ENCODE results near the gene PRR5L.

The PRR5L gene

GRCh38 chr11:36403661-36404060, 107.6 kb downstream of the PRR5L start:
- no peak for DNase-seq (ENCODE audit: low spot score)
- Histone ChIP-seq H3K27ac (replicated peaks; ENCODE audit: low read length) (no peak overlapping the region), H2AK5ac (ENCODE audit: low read depth, low read length) (no peak overlapping the region), H3K36me3 (replicated peaks in 1 of 2; ENCODE audit: control insufficient read depth in 2 of 2, insufficient read depth in 2 of 2, low read length in 2 of 2) (peaks cover 13 to 99% of the 10 kb centered on the region in 2 donors), H3K9me3 (replicated peaks in 1 of 2; ENCODE audit: control insufficient read depth in 2 of 2, insufficient read depth in 1 of 2, low read depth in 1 of 2, low read length in 2 of 2) (no peaks in the 10 kb centered on the region), H2BK5ac (ENCODE audit: low read length) (no peak overlapping the region), H2BK12ac (ENCODE audit: low read length) (no peak overlapping the region), H4K8ac (ENCODE audit: low read depth, low read length) (no peak overlapping the region), H3K27me3 (ENCODE audit: control insufficient read depth in 3 of 3, insufficient read depth in 3 of 3, low read depth in 1 of 3, low read length in 3 of 3) (no peaks in the 10 kb centered on the region), H3K4me2 (ENCODE audit: insufficient read depth, low read length, poor library complexity, severe bottlenecking) (no peak overlapping the region), H3K23ac (ENCODE audit: low read depth, low read length, poor library complexity) (no peak overlapping the region), H3K9ac (ENCODE audit: low read depth, low read length, poor library complexity) (no peak overlapping the region), H3K4me1 (ENCODE audit: control insufficient read depth in 2 of 2, insufficient read depth in 1 of 2, low read depth in 1 of 2, low read length in 2 of 2) (no peaks in the 10 kb centered on the region), H3K4me3 (ENCODE audit: low read length in 2 of 2) (no peak overlapping the region), H3K14ac (ENCODE audit: low read length) (no peak overlapping the region), H2BK120ac (ENCODE audit: low read depth, low read length) (no peak overlapping the region), H3K79me1 (ENCODE audit: low read depth, low read length) (peaks cover 2% of the 10 kb centered on the region), H2AFZ (ENCODE audit: low read length) (no peak overlapping the region), H2BK15ac (ENCODE audit: low read length) (no peak overlapping the region), H3K4ac (ENCODE audit: low read length) (no peak overlapping the region), H3K18ac (ENCODE audit: low read length) (no peak overlapping the region), H4K91ac (ENCODE audit: low read depth, low read length, poor library complexity) (no peak overlapping the region)
- no CpG with 5 or more reads among the region's 1 CpG for WGBS, 2 donors (ENCODE audit: extremely low coverage in 2 of 2, insufficient read length in 2 of 2, insufficient replicate concordance in 1 of 2)

GRCh38 chr11:36404831-36405230, 108.7 kb downstream of the PRR5L start:
- no peak overlapping the region for H3K4me2 ChIP-seq (ENCODE audit: insufficient read depth, low read length, poor library complexity, severe bottlenecking)
- no peak overlapping the region for H3K18ac ChIP-seq (ENCODE audit: low read length)
- H2BK12ac ChIP-seq (ENCODE audit: low read length): no peak overlapping the region
- H3K14ac ChIP-seq (ENCODE audit: low read length): no peak overlapping the region
- H3K23ac ChIP-seq (ENCODE audit: low read depth, low read length, poor library complexity): no peak overlapping the region
- no peaks in the 10 kb centered on the region for H3K27me3 ChIP-seq (ENCODE audit: control insufficient read depth in 3 of 3, insufficient read depth in 3 of 3, low read depth in 1 of 3, low read length in 3 of 3)
- no peak overlapping the region for H3K9ac ChIP-seq (ENCODE audit: low read depth, low read length, poor library complexity)
- no peak overlapping the region for H3K4me3 ChIP-seq (ENCODE audit: low read length in 2 of 2)
- DNase-seq (ENCODE audit: low spot score): no peak
- no peak overlapping the region for H2AFZ ChIP-seq (ENCODE audit: low read length)
- H3K27ac ChIP-seq (replicated peaks; ENCODE audit: low read length): no peak overlapping the region
- H2BK15ac ChIP-seq (ENCODE audit: low read length): no peak overlapping the region
- H3K36me3 ChIP-seq (replicated peaks in 1 of 2; ENCODE audit: control insufficient read depth in 2 of 2, insufficient read depth in 2 of 2, low read length in 2 of 2): peaks cover 13 to 99% of the 10 kb centered on the region in 2 donors
- peaks cover 2% of the 10 kb centered on the region for H3K79me1 ChIP-seq (ENCODE audit: low read depth, low read length)
- no peaks in the 10 kb centered on the region for H3K4me1 ChIP-seq (ENCODE audit: control insufficient read depth in 2 of 2, insufficient read depth in 1 of 2, low read depth in 1 of 2, low read length in 2 of 2)
- H2BK120ac ChIP-seq (ENCODE audit: low read depth, low read length): no peak overlapping the region
- H2BK5ac ChIP-seq (ENCODE audit: low read length): no peak overlapping the region
- no peak overlapping the region for H2AK5ac ChIP-seq (ENCODE audit: low read depth, low read length)
- no peaks in the 10 kb centered on the region for H3K9me3 ChIP-seq (replicated peaks in 1 of 2; ENCODE audit: control insufficient read depth in 2 of 2, insufficient read depth in 1 of 2, low read depth in 1 of 2, low read length in 2 of 2)
- H4K8ac ChIP-seq (ENCODE audit: low read depth, low read length): no peak overlapping the region
- H4K91ac ChIP-seq (ENCODE audit: low read depth, low read length, poor library complexity): no peak overlapping the region
- H3K4ac ChIP-seq (ENCODE audit: low read length): no peak overlapping the region
- WGBS, 2 donors (ENCODE audit: extremely low coverage in 2 of 2, insufficient read length in 2 of 2, insufficient replicate concordance in 1 of 2): no CpG with 5 or more reads among the region's 3 CpGs

- Histone ChIP-seq H2BK15ac (ENCODE audit: low read length) (no peak overlapping the region), H3K18ac (ENCODE audit: low read length) (no peak overlapping the region), H2BK5ac (ENCODE audit: low read length) (no peak overlapping the region), H3K27me3 (ENCODE audit: control insufficient read depth in 3 of 3, insufficient read depth in 3 of 3, low read depth in 1 of 3, low read length in 3 of 3) (no peaks in the 10 kb centered on the region), H3K79me1 (ENCODE audit: low read depth, low read length) (peaks cover 2% of the 10 kb centered on the region), H3K27ac (replicated peaks; ENCODE audit: low read length) (no peak overlapping the region), H3K4me3 (ENCODE audit: low read length in 2 of 2) (no peak overlapping the region), H3K9ac (ENCODE audit: low read depth, low read length, poor library complexity) (no peak overlapping the region), H3K4ac (ENCODE audit: low read length) (no peak overlapping the region), H3K14ac (ENCODE audit: low read length) (no peak overlapping the region), H3K4me1 (ENCODE audit: control insufficient read depth in 2 of 2, insufficient read depth in 1 of 2, low read depth in 1 of 2, low read length in 2 of 2) (no peaks in the 10 kb centered on the region), H3K4me2 (ENCODE audit: insufficient read depth, low read length, poor library complexity, severe bottlenecking) (no peak overlapping the region), H3K23ac (ENCODE audit: low read depth, low read length, poor library complexity) (no peak overlapping the region), H2AK5ac (ENCODE audit: low read depth, low read length) (no peak overlapping the region), H3K36me3 (replicated peaks in 1 of 2; ENCODE audit: control insufficient read depth in 2 of 2, insufficient read depth in 2 of 2, low read length in 2 of 2) (peaks cover 15 to 99% of the 10 kb centered on the region in 2 donors), H3K9me3 (replicated peaks in 1 of 2; ENCODE audit: control insufficient read depth in 2 of 2, insufficient read depth in 1 of 2, low read depth in 1 of 2, low read length in 2 of 2) (no peaks in the 10 kb centered on the region), H4K8ac (ENCODE audit: low read depth, low read length) (no peak overlapping the region), H4K91ac (ENCODE audit: low read depth, low read length, poor library complexity) (no peak overlapping the region), H2BK12ac (ENCODE audit: low read length) (no peak overlapping the region), H2AFZ (ENCODE audit: low read length) (no peak overlapping the region), H2BK120ac (ENCODE audit: low read depth, low read length) (no peak overlapping the region)
- no CpG with 5 or more reads among the region's 5 CpGs for WGBS, 2 donors (ENCODE audit: extremely low coverage in 2 of 2, insufficient read length in 2 of 2, insufficient replicate concordance in 1 of 2)
- no peak for DNase-seq (ENCODE audit: low spot score)
These were observed 109.7 kb downstream of the PRR5L start for GRCh38 chr11:36405585-36406367.

- no peak overlapping the region for H2BK15ac ChIP-seq (ENCODE audit: low read length)
- H3K14ac ChIP-seq (ENCODE audit: low read length): no peak overlapping the region
- no peak for DNase-seq (ENCODE audit: low spot score)
- H4K8ac ChIP-seq (ENCODE audit: low read depth, low read length): no peak overlapping the region
- H2BK12ac ChIP-seq (ENCODE audit: low read length): no peak overlapping the region
- H4K91ac ChIP-seq (ENCODE audit: low read depth, low read length, poor library complexity): no peak overlapping the region
- H3K27ac ChIP-seq (replicated peaks; ENCODE audit: low read length): no peak overlapping the region
- peaks cover 19 to 99% of the 10 kb centered on the region in 2 donors for H3K36me3 ChIP-seq (replicated peaks in 1 of 2; ENCODE audit: control insufficient read depth in 2 of 2, insufficient read depth in 2 of 2, low read length in 2 of 2)
- H3K27me3 ChIP-seq (ENCODE audit: control insufficient read depth in 3 of 3, insufficient read depth in 3 of 3, low read depth in 1 of 3, low read length in 3 of 3): no peaks in the 10 kb centered on the region
- no peak overlapping the region for H2BK5ac ChIP-seq (ENCODE audit: low read length)
- H3K9me3 ChIP-seq (replicated peaks in 1 of 2; ENCODE audit: control insufficient read depth in 2 of 2, insufficient read depth in 1 of 2, low read depth in 1 of 2, low read length in 2 of 2): no peaks in the 10 kb centered on the region
- no peak overlapping the region for H3K23ac ChIP-seq (ENCODE audit: low read depth, low read length, poor library complexity)
- H2AFZ ChIP-seq (ENCODE audit: low read length): no peak overlapping the region
- no peak overlapping the region for H3K4me2 ChIP-seq (ENCODE audit: insufficient read depth, low read length, poor library complexity, severe bottlenecking)
- H2AK5ac ChIP-seq (ENCODE audit: low read depth, low read length): no peak overlapping the region
- no peak overlapping the region for H3K9ac ChIP-seq (ENCODE audit: low read depth, low read length, poor library complexity)
- no peaks in the 10 kb centered on the region for H3K4me1 ChIP-seq (ENCODE audit: control insufficient read depth in 2 of 2, insufficient read depth in 1 of 2, low read depth in 1 of 2, low read length in 2 of 2)
- no peaks in the 10 kb centered on the region for H3K79me1 ChIP-seq (ENCODE audit: low read depth, low read length)
- no peak overlapping the region for H2BK120ac ChIP-seq (ENCODE audit: low read depth, low read length)
- no peak overlapping the region for H3K18ac ChIP-seq (ENCODE audit: low read length)
- no peak overlapping the region for H3K4me3 ChIP-seq (ENCODE audit: low read length in 2 of 2)
- no peak overlapping the region for H3K4ac ChIP-seq (ENCODE audit: low read length)
These were observed 111.3 kb downstream of the PRR5L start for GRCh38 chr11:36407356-36407755.
